Colonic mucosa (tissue), 4 donors: ENCODE measurements around the gene ATP5PD. TPM values are rescaled to one million over a fixed set of nuclear protein-coding genes. Genes with fewer than 3 reads are reported as not detected.

Experiments
- DNase-seq: peaks from one replicate; pipeline ENCODE4 v3.0.0-alpha.2; 2020
- H3K27ac ChIP-seq: fragments of 200-600 bp; one replicate; pipeline ENCODE4 v1.8.0; 2021
- H3K27me3 ChIP-seq: fragments of 200-600 bp; one replicate; pipeline ENCODE4 v1.8.0; 2021
- H3K36me3 ChIP-seq: fragments of 200-600 bp; one replicate; pipeline ENCODE4 v1.8.0; 2021
- H3K4me1 ChIP-seq: fragments of 200-600 bp; one replicate; pipeline ENCODE4 v1.8.0; 2021; ENCODE audit warnings: mild to moderate bottlenecking
- H3K4me3 ChIP-seq: fragments of 200-600 bp; one replicate; pipeline ENCODE4 v1.8.0; 2021
- H3K9ac ChIP-seq, 2 donors: one replicate each; pipeline ENCODE4 v1.7.0; 2013; ENCODE audit warnings: control low read depth in 2 of 2, low read depth in 2 of 2, low read length in 2 of 2
- H3K9me3 ChIP-seq: fragments of 200-600 bp; one replicate; pipeline ENCODE4 v1.8.0; 2021
- intact Hi-C: fragments of 100-400 bp; cut with DNase I; formaldehyde crosslinking; loops from one replicate; pipeline ENCODE4 v1.14.1; 2022
- total RNA-seq, 2 donors: library from RNA; stranded (reverse); fragmentation: NEBNext Ultra II Directional in 1 of 2; extraction: Animal tissue kit (Norgen Biotek cat#: 25700) in 1 of 2; gene quantifications; one replicate each; pipeline ENCODE4 v1.2.1, GENCODE V29; 2021
- TF ChIP-seq, protein P1 (sequence below): fragments of 200-600 bp; IDR thresholded peaks from one replicate; pipeline ENCODE4 v1.8.0; 2022; ENCODE audit warnings: antibody characterized with exemption, mild to moderate bottlenecking
- donor health status: healthy.
- donor health status: DM: no; HTN: no; CAD: no.
- donor health status: DM: no; HTN: no; CAD: no.

Gene ATP5PD
- total RNA-seq, 2 donors from 2014 or later: 302 to 371 TPM

DNA sequence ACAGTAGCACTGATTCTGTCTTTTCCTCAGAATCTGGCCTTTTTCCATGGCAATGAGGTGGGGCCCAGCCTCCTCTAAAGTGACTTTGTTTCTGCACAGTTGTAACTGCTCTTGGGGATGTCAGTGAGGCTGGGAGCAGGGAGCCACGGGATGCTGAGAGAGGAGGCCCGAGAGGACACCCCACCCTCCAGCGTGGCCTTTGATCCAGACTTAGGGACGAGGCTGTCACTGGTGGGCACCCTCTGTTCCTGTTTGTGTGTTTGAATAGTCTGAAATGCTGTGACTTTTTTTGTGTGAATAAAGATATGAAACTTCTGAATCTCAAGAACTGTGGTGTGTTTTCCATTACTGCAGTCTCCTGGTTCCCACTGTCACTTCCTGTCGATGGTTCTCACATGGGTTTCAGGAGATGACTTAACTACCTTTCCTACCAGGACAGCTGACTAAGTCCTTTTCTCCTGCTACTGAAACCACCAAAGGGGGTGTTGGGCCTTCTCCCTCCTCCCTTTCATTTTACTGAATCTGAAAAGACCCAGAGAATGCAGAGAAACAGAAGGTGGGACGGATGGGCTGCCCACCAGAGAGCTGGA is 18.9 kb upstream of the ATP5PD start:
- peaks cover 3% of the 10 kb centered on the region for H3K36me3 ChIP-seq
- DNase-seq: no peak
- TF ChIP-seq, protein P1, sequence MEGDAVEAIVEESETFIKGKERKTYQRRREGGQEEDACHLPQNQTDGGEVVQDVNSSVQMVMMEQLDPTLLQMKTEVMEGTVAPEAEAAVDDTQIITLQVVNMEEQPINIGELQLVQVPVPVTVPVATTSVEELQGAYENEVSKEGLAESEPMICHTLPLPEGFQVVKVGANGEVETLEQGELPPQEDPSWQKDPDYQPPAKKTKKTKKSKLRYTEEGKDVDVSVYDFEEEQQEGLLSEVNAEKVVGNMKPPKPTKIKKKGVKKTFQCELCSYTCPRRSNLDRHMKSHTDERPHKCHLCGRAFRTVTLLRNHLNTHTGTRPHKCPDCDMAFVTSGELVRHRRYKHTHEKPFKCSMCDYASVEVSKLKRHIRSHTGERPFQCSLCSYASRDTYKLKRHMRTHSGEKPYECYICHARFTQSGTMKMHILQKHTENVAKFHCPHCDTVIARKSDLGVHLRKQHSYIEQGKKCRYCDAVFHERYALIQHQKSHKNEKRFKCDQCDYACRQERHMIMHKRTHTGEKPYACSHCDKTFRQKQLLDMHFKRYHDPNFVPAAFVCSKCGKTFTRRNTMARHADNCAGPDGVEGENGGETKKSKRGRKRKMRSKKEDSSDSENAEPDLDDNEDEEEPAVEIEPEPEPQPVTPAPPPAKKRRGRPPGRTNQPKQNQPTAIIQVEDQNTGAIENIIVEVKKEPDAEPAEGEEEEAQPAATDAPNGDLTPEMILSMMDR: no peak

DNA sequence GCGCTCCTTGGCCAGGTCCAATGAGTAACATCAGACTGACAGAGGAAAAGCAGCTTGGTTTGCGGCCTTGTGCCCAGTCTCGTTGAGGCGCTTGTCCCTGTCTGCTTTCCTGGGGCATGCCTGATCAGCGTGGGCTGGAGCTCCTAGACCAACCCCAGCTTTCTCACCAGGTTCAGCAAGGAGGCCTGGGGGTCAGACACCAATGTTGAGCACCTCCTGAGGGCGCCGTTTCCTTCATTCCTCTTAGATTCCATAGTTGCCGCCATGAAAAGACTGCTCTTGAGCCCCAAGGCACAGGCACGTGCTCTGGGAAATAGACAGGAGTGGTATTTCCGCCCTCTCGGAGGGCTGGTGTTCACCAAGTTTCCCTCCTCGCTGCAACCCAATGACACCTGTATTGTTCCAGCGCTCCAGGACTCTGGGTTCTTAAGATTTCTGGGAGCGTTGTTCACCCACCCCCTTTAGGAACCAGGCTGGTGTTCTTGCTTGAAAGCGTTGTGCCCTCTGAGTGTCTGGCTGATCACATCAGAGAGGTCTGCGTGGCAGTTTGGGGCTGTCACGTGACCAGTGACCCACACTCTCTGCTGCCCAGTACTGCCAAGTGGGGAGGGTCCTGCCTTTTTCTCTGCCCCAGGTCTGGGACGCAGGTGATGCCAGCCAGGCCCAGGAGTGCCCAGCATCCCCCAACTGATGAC is 18.2 kb upstream of the ATP5PD start:
- no peaks in the 10 kb centered on the region for H3K4me1 ChIP-seq
- H3K4me3 ChIP-seq: no peak overlapping the region
- no peak for DNase-seq
- H3K9me3 ChIP-seq: no peaks in the 10 kb centered on the region
- no peak overlapping the region for H3K9ac ChIP-seq
- H3K27me3 ChIP-seq: no peaks in the 10 kb centered on the region
- H3K36me3 ChIP-seq: peaks cover 3% of the 10 kb centered on the region
- TF ChIP-seq, protein P1: no peak
- no peak overlapping the region for H3K27ac ChIP-seq
- intact Hi-C loops: no loop called here

More for the DNA sequence above, 18.9 kb upstream of the ATP5PD start:
- Histone ChIP-seq H3K9ac (no peak overlapping the region), H3K4me3 (no peak overlapping the region), H3K27ac (no peak overlapping the region), H3K9me3 (no peaks in the 10 kb centered on the region), H3K27me3 (no peaks in the 10 kb centered on the region), H3K4me1 (no peaks in the 10 kb centered on the region)
- intact Hi-C loops: no loop called here

DNA sequence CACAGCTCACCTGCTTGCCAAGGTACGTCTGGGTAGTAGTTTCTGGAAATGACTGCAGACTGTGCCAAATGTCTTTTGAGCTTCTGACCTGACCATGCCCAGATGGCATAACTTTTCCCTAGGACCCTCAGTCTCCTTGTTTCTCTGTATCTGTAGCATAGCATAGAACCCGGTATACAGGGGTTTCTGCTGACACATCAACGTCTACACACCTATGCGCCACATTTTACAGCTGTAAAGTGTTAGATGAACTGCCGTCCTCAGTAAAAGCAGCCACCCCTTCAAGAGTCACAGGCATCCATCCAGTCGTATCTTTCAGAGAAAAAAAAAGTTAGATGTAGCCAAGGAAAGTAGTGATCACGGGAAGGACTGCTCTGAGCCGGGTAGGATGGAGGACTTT is 17.7 kb upstream of the ATP5PD start:
- Histone ChIP-seq H3K36me3 (peaks cover 3% of the 10 kb centered on the region), H3K4me1 (no peaks in the 10 kb centered on the region), H3K27ac (no peak overlapping the region), H3K9ac (no peak overlapping the region), H3K9me3 (no peaks in the 10 kb centered on the region), H3K27me3 (no peaks in the 10 kb centered on the region), H3K4me3 (no peak overlapping the region)
- TF ChIP-seq, protein P1: no peak
- DNase-seq: no peak
- intact Hi-C loops: no loop called here

DNA sequence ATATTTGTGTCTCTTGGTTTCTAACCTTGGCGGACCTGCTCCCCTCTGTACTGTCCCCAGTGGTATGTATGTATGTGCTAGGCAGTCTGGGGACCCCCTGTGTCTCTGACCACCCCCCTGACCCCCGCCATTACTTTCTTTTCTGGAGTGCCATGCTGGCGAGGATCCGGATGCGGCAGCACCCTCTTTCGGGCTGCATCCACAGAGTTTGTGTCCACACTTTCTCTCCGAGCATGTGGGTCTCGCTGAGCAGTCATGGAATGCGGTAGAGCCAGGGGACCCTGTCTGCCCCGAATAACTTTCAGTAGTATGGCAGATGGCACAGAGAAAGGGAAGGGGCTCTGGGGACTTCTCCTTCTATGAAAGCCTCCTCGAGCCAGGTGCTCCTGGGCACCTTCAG is 17.3 kb upstream of the ATP5PD start:
- Histone ChIP-seq H3K27ac (no peak overlapping the region), H3K9me3 (no peaks in the 10 kb centered on the region), H3K4me1 (no peaks in the 10 kb centered on the region), H3K4me3 (no peak overlapping the region), H3K27me3 (no peaks in the 10 kb centered on the region), H3K9ac (no peak overlapping the region), H3K36me3 (peaks cover 3% of the 10 kb centered on the region)
- intact Hi-C loops: no loop called here
- TF ChIP-seq, protein P1: no peak
- no peak for DNase-seq

DNA sequence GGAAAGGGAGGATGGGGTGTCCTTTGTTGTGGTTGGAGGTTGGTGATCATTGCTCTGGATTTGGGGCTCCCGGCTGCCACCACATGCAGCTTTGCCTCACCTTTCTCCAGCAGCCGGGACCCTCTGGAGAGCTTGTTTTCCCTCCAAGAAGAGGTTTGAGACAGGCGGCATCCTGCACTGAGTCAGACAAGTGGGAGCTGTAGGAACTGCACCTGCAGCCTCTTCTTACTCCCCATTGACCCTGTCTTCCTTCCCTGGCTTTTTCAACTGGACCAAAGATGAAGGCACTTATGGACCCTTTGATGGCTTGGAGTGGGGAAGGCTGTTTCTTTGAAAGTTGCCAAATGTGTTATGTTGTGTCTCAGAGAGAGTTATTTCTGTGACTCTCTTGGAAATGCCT is 16.9 kb upstream of the ATP5PD start:
- Histone ChIP-seq H3K4me1 (no peaks in the 10 kb centered on the region), H3K9me3 (no peaks in the 10 kb centered on the region), H3K27ac (no peak overlapping the region), H3K36me3 (peaks cover 3% of the 10 kb centered on the region), H3K9ac (no peak overlapping the region), H3K27me3 (no peaks in the 10 kb centered on the region), H3K4me3 (no peak overlapping the region)
- intact Hi-C loops: no loop called here
- no peak for DNase-seq
- TF ChIP-seq, protein P1: no peak
